H9 (cell line): ENCODE results near the gene ARHGEF38. TPM values are rescaled to one million over a fixed set of nuclear protein-coding genes. Genes with fewer than 3 reads are reported as not detected.

ENCODE experiments used
- DNase-seq: peaks from one replicate; pipeline ENCODE4 v3.0.0-alpha.2; 2017
- H2AFZ ChIP-seq: one replicate; pipeline ENCODE4 v1.6.1; 2013; ENCODE audit warnings: mild to moderate bottlenecking, low read length, control low read depth, moderate library complexity
- H2AK5ac ChIP-seq: 2 replicates; pipeline ENCODE4 v1.6.1; 2013; ENCODE audit warnings: low read length, control low read depth, mixed read lengths; ENCODE audit not compliant: insufficient read length
- H2BK120ac ChIP-seq: one replicate; pipeline ENCODE4 v1.6.1; 2013; ENCODE audit warnings: low read depth, mild to moderate bottlenecking, low read length, control low read depth, inconsistent platforms; ENCODE audit not compliant: poor library complexity, severe bottlenecking
- H2BK12ac ChIP-seq: 2 replicates; pipeline ENCODE4 v1.6.1; 2013; ENCODE audit warnings: low read length, control low read depth, mixed read lengths, low read depth; ENCODE audit not compliant: insufficient read length
- H2BK15ac ChIP-seq: 2 replicates; pipeline ENCODE4 v1.6.1; 2013; ENCODE audit warnings: low read depth, low read length, control low read depth
- H2BK20ac ChIP-seq: one replicate; pipeline ENCODE4 v1.6.1; 2013; ENCODE audit warnings: low read depth, mild to moderate bottlenecking, low read length, control low read depth, inconsistent platforms; ENCODE audit not compliant: poor library complexity, severe bottlenecking
- H2BK5ac ChIP-seq: 2 replicates; pipeline ENCODE4 v1.6.1; 2013; ENCODE audit warnings: low read length, control low read depth, mixed read lengths; ENCODE audit not compliant: insufficient read length
- H3K14ac ChIP-seq: 2 replicates; pipeline ENCODE4 v1.6.1; 2013; ENCODE audit warnings: low read length, control low read depth; ENCODE audit not compliant: insufficient read depth
- H3K18ac ChIP-seq: 2 replicates; pipeline ENCODE4 v1.6.1; 2013; ENCODE audit warnings: low read depth, mild to moderate bottlenecking, mixed read lengths, low read length, control low read depth; ENCODE audit not compliant: insufficient read length
- H3K23ac ChIP-seq: 2 replicates; pipeline ENCODE4 v1.6.1; 2013; ENCODE audit warnings: low read length, control low read depth, mixed read lengths, low read depth; ENCODE audit not compliant: insufficient read length
- H3K23me2 ChIP-seq: 2 replicates; pipeline ENCODE4 v1.6.1; 2013; ENCODE audit warnings: low read depth, mild to moderate bottlenecking, mixed read lengths, low read length, control low read depth; ENCODE audit not compliant: insufficient read length, poor library complexity, severe bottlenecking
- H3K27ac ChIP-seq: 2 replicates; pipeline ENCODE4 v1.5.1; 2013; ENCODE audit warnings: low read length, control low read depth, mixed read lengths, low read depth; ENCODE audit not compliant: insufficient read length
- H3K27me3 ChIP-seq: 2 replicates; pipeline ENCODE4 v1.6.1; 2013; ENCODE audit warnings: low read length, control low read depth, inconsistent platforms; ENCODE audit not compliant: insufficient read depth
- H3K4ac ChIP-seq: 2 replicates; pipeline ENCODE4 v1.6.1; 2013; ENCODE audit warnings: low read depth, mild to moderate bottlenecking, control low read depth, inconsistent platforms, low read length, moderate library complexity
- H3K4me1 ChIP-seq: 2 replicates; pipeline ENCODE4 v1.6.1; 2013; ENCODE audit warnings: low read length, control low read depth, inconsistent platforms; ENCODE audit not compliant: insufficient read depth
- H3K4me2 ChIP-seq: 2 replicates; pipeline ENCODE4 v1.6.1; 2013; ENCODE audit warnings: low read length, control low read depth, mixed read lengths; ENCODE audit not compliant: insufficient read length, insufficient read depth
- H3K56ac ChIP-seq: 2 replicates; pipeline ENCODE4 v1.6.1; 2013; ENCODE audit warnings: low read depth, mild to moderate bottlenecking, mixed read lengths, low read length, control low read depth; ENCODE audit not compliant: insufficient read length
- H3K79me1 ChIP-seq: 2 replicates; pipeline ENCODE4 v1.6.1; 2013; ENCODE audit warnings: low read depth, mild to moderate bottlenecking, moderate library complexity, low read length, control low read depth, inconsistent platforms; ENCODE audit not compliant: insufficient read depth, poor library complexity, severe bottlenecking
- H3K79me2 ChIP-seq: 2 replicates; pipeline ENCODE4 v1.6.1; 2013; ENCODE audit warnings: low read length, control low read depth, inconsistent platforms; ENCODE audit not compliant: insufficient read depth
- H3K9ac ChIP-seq: 2 replicates; pipeline ENCODE4 v1.6.1; 2013; ENCODE audit warnings: low read length, control low read depth, mixed read lengths; ENCODE audit not compliant: insufficient read length; ENCODE audit errors: extremely low read depth
- H3K9me3 ChIP-seq: one replicate; pipeline ENCODE4 v1.6.1; 2013; ENCODE audit warnings: low read depth, low read length, inconsistent platforms; ENCODE audit not compliant: control insufficient read depth
- H3T11ph ChIP-seq: one replicate; pipeline ENCODE4 v1.6.1; 2013; ENCODE audit warnings: mild to moderate bottlenecking, low read length, control low read depth, inconsistent platforms
- H4K20me1 ChIP-seq: one replicate; pipeline ENCODE4 v1.6.1; 2013; ENCODE audit not compliant: control insufficient read depth, insufficient read length, insufficient read depth
- H4K5ac ChIP-seq: 2 replicates; pipeline ENCODE4 v1.6.1; 2013; ENCODE audit warnings: low read depth, mild to moderate bottlenecking, mixed read lengths, low read length, control low read depth; ENCODE audit not compliant: insufficient read length
- H4K8ac ChIP-seq: replicated peaks from 2 replicates; pipeline ENCODE4 v1.6.1; 2013; ENCODE audit warnings: low read length, control low read depth, mixed read lengths, low read depth; ENCODE audit not compliant: insufficient read length
- H4K91ac ChIP-seq: 2 replicates; pipeline ENCODE4 v1.6.1; 2013; ENCODE audit warnings: low read depth, mild to moderate bottlenecking, moderate library complexity, mixed read lengths, low read length, control low read depth; ENCODE audit not compliant: insufficient read length
- H3K27ac Mint-ChIP-seq, 3 experiments: 2 replicates in 2 of 3; 3 replicates in 1 of 3; pipeline ENCODE4 v1.8.0; 2020 to 2021; ENCODE audit warnings: mixed read lengths in 3 of 3, mild to moderate bottlenecking in 1 of 3, moderate library complexity in 1 of 3
- H3K27me3 Mint-ChIP-seq: 2 replicates; pipeline ENCODE4 v1.8.0; 2021; ENCODE audit warnings: low read depth, mild to moderate bottlenecking, moderate library complexity, mixed read lengths
- H3K36me3 Mint-ChIP-seq, 3 experiments: 2 replicates in 2 of 3; 3 replicates in 1 of 3; pipeline ENCODE4 v1.8.0; 2020 to 2021; ENCODE audit warnings: low read depth in 3 of 3, mixed read lengths in 3 of 3; ENCODE audit not compliant: insufficient read depth in 1 of 3
- H3K4me1 Mint-ChIP-seq, 2 experiments: 2 replicates each; pipeline ENCODE4 v1.8.0; 2020; ENCODE audit warnings: mixed read lengths in 2 of 2
- H3K4me3 Mint-ChIP-seq, 2 experiments: 2 replicates in 1 of 2; 3 replicates in 1 of 2; pipeline ENCODE4 v1.8.0; 2020 to 2021; ENCODE audit warnings: mild to moderate bottlenecking in 2 of 2, mixed read lengths in 2 of 2, moderate library complexity in 1 of 2
- H3K9me3 Mint-ChIP-seq, 2 experiments: 2 replicates in 1 of 2; 3 replicates in 1 of 2; pipeline ENCODE4 v1.8.0; 2020; ENCODE audit warnings: mild to moderate bottlenecking in 2 of 2, mixed read lengths in 2 of 2, moderate library complexity in 1 of 2
- CTCF ChIP-seq: fragments of 200-600 bp; sonication (generic); conservative IDR thresholded peaks from 3 replicates; pipeline ENCODE4 v1.8.0; 2021; ENCODE audit warnings: antibody characterized with exemption, mild to moderate bottlenecking
- WGBS: extraction: QIAGEN DNeasy Blood & Tissue Kit; methylation state at CpG from one replicate; pipeline ENCODE4 v1.1.7; 2013; ENCODE audit warnings: missing lambda C conversion rate, low lambda C conversion rate, mixed read lengths; ENCODE audit not compliant: insufficient read length; ENCODE audit errors: extremely low coverage; 5-methylcytosine and 5-hydroxymethylcytosine counted together
- total RNA-seq: library from RNA; stranded (reverse); gene quantifications from 2 replicates; pipeline ENCODE4 v1.2.1, GENCODE V29; 2021

Gene ARHGEF38
- total RNA-seq, 1 experiment from 2014 or later, result not detected

- Histone ChIP-seq H3K56ac (no peak overlapping the region), H4K20me1 (no peaks in the 10 kb centered on the region), H3K79me1 (no peaks in the 10 kb centered on the region), H2AFZ (no peak overlapping the region), H4K5ac (no peak overlapping the region), H2BK120ac (no peak overlapping the region), H3K9me3 (no peaks in the 10 kb centered on the region), H3K4ac (no peak overlapping the region), H3K27ac (no peak overlapping the region), H2BK20ac (no peak overlapping the region), H3T11ph (no peak overlapping the region), H3K27me3 (no peaks in the 10 kb centered on the region), H3K23me2 (no peaks in the 10 kb centered on the region), H2BK15ac (no peak overlapping the region), H3K14ac (no peak overlapping the region), H2BK5ac (no peak overlapping the region), H2BK12ac (no peak overlapping the region), H2AK5ac (no peak overlapping the region), H3K4me2 (no peak overlapping the region), H3K23ac (no peak overlapping the region), H4K91ac (no peak overlapping the region), H3K18ac (no peak overlapping the region), H3K9ac (no peak overlapping the region), H3K4me1 (no peaks in the 10 kb centered on the region), H3K79me2 (no peaks in the 10 kb centered on the region), H4K8ac (no peak overlapping the region)
- no peak for DNase-seq
- WGBS, result no CpG with 5 or more reads among the region's 3 CpGs
- no peak for TF ChIP-seq CTCF
- no peak overlapping the region for H3K27ac Mint-ChIP-seq
- H3K36me3 Mint-ChIP-seq, result no peaks in the 10 kb centered on the region
- H3K9me3 Mint-ChIP-seq, result no peaks in the 10 kb centered on the region
- H3K4me3 Mint-ChIP-seq, result no peak overlapping the region
- H3K27me3 Mint-ChIP-seq, result peaks cover 24% of the 10 kb centered on the region
- H3K4me1 Mint-ChIP-seq, result peaks cover 0 to 8% of the 10 kb centered on the region in 2 experiments; a peak in 3 of 4 replicates
Observed at GRCh38 chr4:105627620-105628019, 75.2 kb downstream of the ARHGEF38 start.
